GM23338 (cell line): Measurements from ENCODE around the gene ZNF211. TPM values are rescaled to one million over a fixed set of nuclear protein-coding genes. Genes with fewer than 3 reads are reported as not detected.

Experiments used
- ATAC-seq: fragments of 200-7000 bp; cut with Tn5 transposase; 3 replicates; pipeline ENCODE4 v1.9.1; 2020
- DNase-seq: peaks from one replicate; pipeline ENCODE4 v3.0.0-alpha.2; 2015; ENCODE audit warnings: low spot score
- H2AFZ ChIP-seq: fragments of 200-600 bp; sonication (generic); 2 replicates; pipeline ENCODE4 v1.8.0; 2016; ENCODE audit warnings: antibody characterized with exemption, mild to moderate bottlenecking, moderate library complexity
- H3F3A ChIP-seq: fragments of 200-600 bp; sonication (generic); replicated peaks from 2 replicates; pipeline ENCODE4 v1.8.0; 2017; ENCODE audit warnings: antibody characterized with exemption, mixed run types, low read depth
- H3K27ac ChIP-seq: fragments of 200-600 bp; sonication (generic); 2 replicates; pipeline ENCODE4 v1.6.1; 2016; ENCODE audit warnings: low read depth
- H3K27me3 ChIP-seq: fragments of 200-600 bp; sonication (generic); 2 replicates; pipeline ENCODE4 v1.8.0; 2016; ENCODE audit warnings: mild to moderate bottlenecking, mixed run types, moderate library complexity; ENCODE audit not compliant: insufficient read depth
- H3K36me3 ChIP-seq: fragments of 200-600 bp; sonication (generic); 2 replicates; pipeline ENCODE4 v1.8.0; 2016; ENCODE audit warnings: mild to moderate bottlenecking; ENCODE audit not compliant: insufficient read depth
- H3K4me1 ChIP-seq: fragments of 200-600 bp; sonication (generic); 2 replicates; pipeline ENCODE4 v1.8.0; 2016; ENCODE audit warnings: mild to moderate bottlenecking, moderate library complexity; ENCODE audit not compliant: insufficient read depth
- H3K4me2 ChIP-seq: fragments of 200-600 bp; sonication (generic); 2 replicates; pipeline ENCODE4 v1.7.1; 2017; ENCODE audit warnings: mixed run types
- H3K4me3 ChIP-seq: fragments of 200-600 bp; sonication (generic); 2 replicates; pipeline ENCODE4 v1.6.1; 2016; ENCODE audit warnings: mixed run types
- H3K79me2 ChIP-seq: fragments of 200-600 bp; sonication (generic); replicated peaks from 2 replicates; pipeline ENCODE4 v1.8.0; 2017; ENCODE audit warnings: mild to moderate bottlenecking; ENCODE audit not compliant: insufficient read depth
- H3K9me2 ChIP-seq: fragments of 200-600 bp; sonication (generic); 2 replicates; pipeline ENCODE4 v1.8.0; 2017; ENCODE audit not compliant: insufficient read depth
- H4K20me1 ChIP-seq: fragments of 200-600 bp; sonication (generic); replicated peaks from 2 replicates; pipeline ENCODE4 v1.8.0; 2017; ENCODE audit warnings: mild to moderate bottlenecking; ENCODE audit not compliant: insufficient read depth
- H3K27ac Mint-ChIP-seq: 2 replicates; pipeline ENCODE4 v1.8.0; 2020; ENCODE audit warnings: inconsistent platforms, mild to moderate bottlenecking, moderate library complexity, mixed read lengths
- H3K27me3 Mint-ChIP-seq: 3 replicates; pipeline ENCODE4 v1.8.0; 2022; ENCODE audit warnings: low read depth, mild to moderate bottlenecking, moderate library complexity, mixed read lengths, inconsistent platforms; ENCODE audit not compliant: insufficient read depth, poor library complexity
- H3K36me3 Mint-ChIP-seq: 3 replicates; pipeline ENCODE4 v1.8.0; 2021; ENCODE audit warnings: low read depth, mild to moderate bottlenecking, inconsistent platforms, moderate library complexity, mixed read lengths
- H3K4me1 Mint-ChIP-seq: 3 replicates; pipeline ENCODE4 v1.8.0; 2020; ENCODE audit warnings: mild to moderate bottlenecking, inconsistent platforms, mixed read lengths
- H3K4me3 Mint-ChIP-seq: 3 replicates; pipeline ENCODE4 v1.8.0; 2021; ENCODE audit warnings: moderate library complexity, mild to moderate bottlenecking, inconsistent platforms, mixed read lengths
- H3K9me3 Mint-ChIP-seq: 3 replicates; pipeline ENCODE4 v1.8.0; 2020; ENCODE audit warnings: moderate library complexity, mild to moderate bottlenecking, inconsistent platforms, mixed read lengths
- ETS1 ChIP-seq: IDR thresholded peaks from 2 replicates; pipeline ENCODE4 v1.6.1; 2016; ENCODE audit warnings: antibody characterized with exemption
- EZH2 ChIP-seq: fragments of 200-600 bp; sonication (generic); IDR thresholded peaks from one replicate; pipeline ENCODE4 v1.8.0; 2017; ENCODE audit warnings: antibody characterized with exemption, mild to moderate bottlenecking, low read depth; ENCODE audit not compliant: unreplicated experiment
- EZH2phosphoT487 ChIP-seq: fragments of 200-600 bp; sonication (generic); IDR thresholded peaks from one replicate; pipeline ENCODE4 v1.8.1; 2018; ENCODE audit warnings: antibody characterized with exemption; ENCODE audit not compliant: unreplicated experiment
- JUNB ChIP-seq: IDR thresholded peaks from one replicate; pipeline ENCODE4 v1.6.1; 2016; ENCODE audit warnings: antibody characterized with exemption; ENCODE audit not compliant: unreplicated experiment
- ZNF114 ChIP-seq: fragments of 250-450 bp; sonication (Bioruptor Pico); IDR thresholded peaks from 2 replicates; pipeline ENCODE4 v1.5.0; 2020; ENCODE audit warnings: mild to moderate bottlenecking, moderate library complexity
- ZNF331 ChIP-seq: fragments of 250-450 bp; sonication (Bioruptor Pico); IDR thresholded peaks from 2 replicates; pipeline ENCODE4 v1.5.0; 2020; ENCODE audit warnings: low read depth, mild to moderate bottlenecking, moderate library complexity
- ZNF462 ChIP-seq: fragments of 250-450 bp; sonication (Bioruptor Pico); IDR thresholded peaks from 2 replicates; pipeline ENCODE4 v1.5.0; 2020; ENCODE audit warnings: mild to moderate bottlenecking, moderate library complexity
- polyA plus RNA-seq: library from polyadenylated mRNA; unstranded; fragments of >200 nt; fragmentation: Nextera tagmentation; extraction: Ambion mirVana; gene quantifications from 2 replicates; pipeline ENCODE4 v1.2.1, GENCODE V29; 2016
- total RNA-seq: library from RNA; depleted of rRNA; stranded (reverse); fragments of >200 nt; shearing (Covaris generic); gene quantifications from 2 replicates; pipeline ENCODE4 v1.2.3, GENCODE V29; 2014

ZNF211 gene
- total and polyA plus RNA-seq, 2 experiments from 2014 or later = 9.7 to 13.8 TPM

GRCh38 chr19:57687363-57688010 is 54.5 kb downstream of the ZNF211 start:
- H3K36me3 ChIP-seq = peaks cover 63% of the 10 kb centered on the region
- H3K27me3 Mint-ChIP-seq = peaks cover 13% of the 10 kb centered on the region

GRCh38 chr19:57688011-57688763 is 55.2 kb downstream of the ZNF211 start:
- TF ChIP-seq EZH2phosphoT487 (no peak), ETS1 (no peak), ZNF462 (no peak), ZNF114 (CRISPR knock-in tag) (no peak), ZNF331 (CRISPR knock-in tag) (no peak)
- peaks cover 11% of the 10 kb centered on the region for H3K9me2 ChIP-seq
- H3K4me2 ChIP-seq = no peak overlapping the region
- DNase-seq = no peak
- H3K27ac ChIP-seq = no peak overlapping the region
- peaks cover 63% of the 10 kb centered on the region for H3K36me3 ChIP-seq
- no peak overlapping the region for H3K4me3 Mint-ChIP-seq
- no peak for ATAC-seq
- peaks cover 6% of the 10 kb centered on the region for H3K27me3 Mint-ChIP-seq
- H3K4me1 Mint-ChIP-seq = peaks cover 10% of the 10 kb centered on the region
- H3K4me1 ChIP-seq = peaks cover 4% of the 10 kb centered on the region
- H3K4me3 ChIP-seq = peak overlapping the region; percentile 21; the same call in 1 of the 2 replicates
- H3K9me3 Mint-ChIP-seq = peaks cover 67% of the 10 kb centered on the region
- H3K27me3 ChIP-seq = no peaks in the 10 kb centered on the region
- H3K79me2 ChIP-seq = peaks cover 88% of the 10 kb centered on the region
- H3F3A ChIP-seq = peaks cover 17% of the 10 kb centered on the region; the same call in 1 of the 2 replicates
- H3K27ac Mint-ChIP-seq = no peak overlapping the region
- peaks cover 87% of the 10 kb centered on the region for H3K36me3 Mint-ChIP-seq
- peaks cover 50% of the 10 kb centered on the region for H4K20me1 ChIP-seq
- H2AFZ ChIP-seq = no peak overlapping the region

More at GRCh38 chr19:57687363-57688010, 54.5 kb downstream of the ZNF211 start:
- Histone ChIP-seq H3K27me3 (no peaks in the 10 kb centered on the region), H4K20me1 (peaks cover 52% of the 10 kb centered on the region), H3K9me2 (peaks cover 17% of the 10 kb centered on the region), H3F3A (0 out of 2 replicates have a peak, but pooled peaks cover 13% of the 10 kb centered on the region), H3K4me1 (peaks cover 11% of the 10 kb centered on the region), H3K27ac (no peak overlapping the region), H2AFZ (no peak overlapping the region), H3K4me3 (peak overlapping the region; percentile 21; the same call in 1 of the 2 replicates), H3K4me2 (no peak overlapping the region), H3K79me2 (peaks cover 95% of the 10 kb centered on the region)
- TF ChIP-seq ETS1 (no peak), EZH2 (no peak), EZH2phosphoT487 (no peak), ZNF114 (CRISPR knock-in tag) (no peak), JUNB (no peak)
- peaks cover 17% of the 10 kb centered on the region for H3K4me1 Mint-ChIP-seq
- no peak overlapping the region for H3K27ac Mint-ChIP-seq
- ATAC-seq = no peak
- peaks cover 74% of the 10 kb centered on the region for H3K9me3 Mint-ChIP-seq
- no peak for DNase-seq
- peaks cover 88% of the 10 kb centered on the region for H3K36me3 Mint-ChIP-seq
- no peak overlapping the region for H3K4me3 Mint-ChIP-seq
